Subcutaneous adipose tissue (tissue), 4 donors: ENCODE results near the gene DERL2. TPM values are rescaled to one million over a fixed set of nuclear protein-coding genes. Genes with fewer than 3 reads are reported as not detected.

Source experiments
- total RNA-seq, 4 donors: library from RNA; depleted of rRNA; stranded (reverse); fragments of >200 nt; gene quantifications; one replicate each; pipeline ENCODE4 v1.1.0, GENCODE V29; 2016

DERL2 gene
- total RNA-seq, 4 donors from 2014 or later: 25.8 to 55.9 (median 32.8) TPM

Other genes starting within 250 kb of the DERL2 start
- gene RABEP1, start 203.9 kb downstream of the DERL2 start, total RNA-seq: 10 to 100 TPM; 59.5 to 72.1 (median 63.3) TPM
- 100 to 1,000 TPM in 1 of 4 donors, 10 to 100 TPM in 3; 58.8 to 104 (median 64.6) TPM for gene NUP88, start 66.5 kb downstream of the DERL2 start, total RNA-seq
- gene RPAIN, start 66.0 kb downstream of the DERL2 start, total RNA-seq: 10 to 100 TPM; 35.9 to 53.0 (median 40.6) TPM
- 10 to 100 TPM; 54.4 to 85.3 (median 73.3) TPM for gene C1QBP, start 47.0 kb downstream of the DERL2 start, total RNA-seq
- 1 to 10 TPM; 7.8 to 9.3 (median 8.2) TPM for gene DHX33, start 17.2 kb downstream of the DERL2 start, total RNA-seq
- 10 to 100 TPM in 3 of 4 donors, 1 to 10 TPM in 1; 8.7 to 17.1 (median 12.3) TPM for gene MIS12, start 388 bp upstream of the DERL2 start, total RNA-seq
- 10 to 100 TPM; 23.3 to 72.5 (median 39.5) TPM for gene NLRP1, start 98.3 kb upstream of the DERL2 start, total RNA-seq